Pancreas (tissue), 10 donors: ENCODE data around the gene COA7. TPM values are rescaled to one million over a fixed set of nuclear protein-coding genes. Genes with fewer than 3 reads are reported as not detected.
A peak's percentile ranks its signal among the peaks of the same experiment; 100 is the strongest.

Experiments
- ATAC-seq, 4 donors: fragments of 200-7000 bp; cut with Tn5 transposase; one replicate each; pipeline versions ENCODE4 v1.8.0 to v1.9.1; 2020; ENCODE audit warnings: mild to moderate bottlenecking in 4 of 4, moderate library complexity in 4 of 4
- DNase-seq, 6 donors: peaks; one replicate each; pipeline ENCODE4 v3.0.0-alpha.2; 2020
- FAIRE-seq: peaks from 2 replicates; lab custom pipeline; 2012; peaks lifted over from hg19 to GRCh38; lab: Jason Lieb, UNC
- H3K27ac ChIP-seq, 4 donors: fragments of 200-600 bp; sonication (generic); 1 replicate in 3 of 4; 2 replicates in 1 of 4; pipeline versions ENCODE4 v1.5.0 to v1.8.0; 2020
- H3K27me3 ChIP-seq, 4 donors: fragments of 200-600 bp; one replicate each; pipeline ENCODE4 v1.8.0; 2021
- H3K36me3 ChIP-seq, 3 donors: fragments of 200-600 bp; sonication (generic) in 1 of 3; one replicate each; pipeline versions ENCODE4 v1.5.0 to v1.8.0; 2020 to 2021
- H3K4me1 ChIP-seq, 3 donors: fragments of 200-600 bp; one replicate each; pipeline ENCODE4 v1.8.0; 2021
- H3K4me3 ChIP-seq, 4 donors: fragments of 200-600 bp; sonication (generic) in 2 of 4; one replicate each; pipeline versions ENCODE4 v1.5.0 to v1.8.0; 2020 to 2021
- H3K9me3 ChIP-seq, 4 donors: fragments of 200-600 bp; one replicate each; pipeline ENCODE4 v1.8.0; 2021
- CTCF ChIP-seq, 4 donors: fragments of 200-600 bp; sonication (generic) in 3 of 4; IDR thresholded peaks; one replicate each; pipeline versions ENCODE4 v1.5.0 to v1.8.0; 2021; ENCODE audit warnings: antibody characterized with exemption in 4 of 4
- WGBS, 2 donors: extraction: QIAGEN DNeasy Blood & Tissue Kit; methylation state at CpG; one replicate each; pipeline ENCODE4 v1.1.7; 2013; 5-methylcytosine and 5-hydroxymethylcytosine counted together
- intact Hi-C, 3 donors: fragments of 100-400 bp; cut with DNase I; formaldehyde crosslinking; loops; one replicate each; pipeline versions ENCODE4 v1.11.1 to v1.14.2; 2022
- polyA plus RNA-seq, 2 donors: library from polyadenylated mRNA; stranded (reverse); fragments of 200-250 nt; gene quantifications; one replicate each; pipeline ENCODE4 v1.2.3, GENCODE V29; 2013
- total RNA-seq, 6 donors: library from RNA; stranded (reverse); fragmentation: NEBNext Ultra II Directional in 4 of 6; extraction: Animal tissue kit (Norgen Biotek cat#: 25700) in 4 of 6; gene quantifications; one replicate each; pipeline versions ENCODE4 v1.2.1 to v1.2.4, GENCODE V29; 2021 to 2023
- donor health status: healthy with polysubstance abuse.
- donor health status: DM: no; HTN: no; CAD: no; lungs with moderate emphysema.
- donor health status: DM: no; HTN: no; CAD: no.
- donor health status: control.
- donor health status: control.
- donor health status: Bipolar disorder and iron deficiency.
- donor health status: DM: yes; HTN: yes; CAD: no.
- donor health status: DM: no; HTN: no; CAD: no.
- donor health status: DM: no; HTN: no; CAD: no.
- donor health status: DM: yes; HTN: yes; CAD: no.

COA7 gene
- total and polyA plus RNA-seq, 8 donors = 2.1 to 18.6 (median 7.8) TPM

- Histone ChIP-seq H3K27ac (no peak overlapping the region), H3K9me3 (no peaks in the 10 kb centered on the region), H3K4me3 (no peak overlapping the region), H3K36me3 (no peaks in the 10 kb centered on the region), H3K27me3 (no peaks in the 10 kb centered on the region), H3K4me1 (no peaks in the 10 kb centered on the region)
- intact Hi-C loops = no loop called here
- FAIRE-seq (no peak), DNase-seq (no peak), ATAC-seq (no peak)
- no peak for TF ChIP-seq CTCF (IDR thresholded peaks at IDR 0.05)
- WGBS, 2 donors = 86 to 96% methylated on average over 3 of the region's 3 CpGs
Measured at GRCh38 chr1:52657702-52658101, 40.4 kb downstream of the COA7 start.

- Histone ChIP-seq H3K27me3 (no peaks in the 10 kb centered on the region), H3K27ac (no peak overlapping the region), H3K4me1 (peaks cover 0 to 11% (median 9%) of the 10 kb centered on the region in 3 donors), H3K36me3 (no peaks in the 10 kb centered on the region), H3K9me3 (no peaks in the 10 kb centered on the region), H3K4me3 (no peak overlapping the region)
- intact Hi-C loops = no loop called here
- no peak for DNase-seq
- no peak for ATAC-seq
- FAIRE-seq = no peak
- no peak for TF ChIP-seq CTCF (IDR thresholded peaks at IDR 0.05)
Measured at GRCh38 chr1:52654063-52654462, 44.1 kb downstream of the COA7 start.

GRCh38 chr1:52653207-52653849 lies 44.8 kb downstream of the COA7 start:
- no peak for TF ChIP-seq CTCF (IDR thresholded peaks at IDR 0.05)
- intact Hi-C loops = no loop called here
- Histone ChIP-seq H3K4me3 (no peak overlapping the region), H3K27me3 (no peaks in the 10 kb centered on the region), H3K4me1 (peaks cover 0 to 11% (median 9%) of the 10 kb centered on the region in 3 donors), H3K36me3 (no peaks in the 10 kb centered on the region), H3K27ac (no peak overlapping the region), H3K9me3 (no peaks in the 10 kb centered on the region)
- ATAC-seq (no peak), DNase-seq (no peak), FAIRE-seq (no peak)
- 97 to 98% methylated on average over 5 of the region's 5 CpGs for WGBS, 2 donors

- no peak for FAIRE-seq
Measured at GRCh38 chr1:52651904-52652303, 46.2 kb downstream of the COA7 start.

More at GRCh38 chr1:52651904-52652303, 46.2 kb downstream of the COA7 start:
- no peaks in the 10 kb centered on the region for H3K36me3 ChIP-seq
- 19 to 20% methylated on average over 1 of the region's 1 CpG for WGBS, 2 donors
- intact Hi-C loops = no loop called here
- ATAC-seq (peak; percentile 96 to 99 (median 98)), DNase-seq (peak in 5 of 6 donors; percentile 48 to 83 (median 62))
- no peaks in the 10 kb centered on the region for H3K9me3 ChIP-seq
- H3K27ac ChIP-seq = peak overlapping the region in 1 of 4 donors; percentile 36
- H3K4me3 ChIP-seq = no peak overlapping the region
- no peak for TF ChIP-seq CTCF (IDR thresholded peaks at IDR 0.05)
- peaks cover 0 to 11% (median 9%) of the 10 kb centered on the region in 3 donors for H3K4me1 ChIP-seq
- H3K27me3 ChIP-seq = no peaks in the 10 kb centered on the region
